GM19455 (cell line): ENCODE results near the gene RASGEF1C.

Source experiments
- ATAC-seq: cut with Tn5 transposase; IDR thresholded peaks from one replicate; pipeline ENCODE4 v1.9.1; 2021; ENCODE audit not compliant: unreplicated experiment

The RASGEF1C gene

DNA sequence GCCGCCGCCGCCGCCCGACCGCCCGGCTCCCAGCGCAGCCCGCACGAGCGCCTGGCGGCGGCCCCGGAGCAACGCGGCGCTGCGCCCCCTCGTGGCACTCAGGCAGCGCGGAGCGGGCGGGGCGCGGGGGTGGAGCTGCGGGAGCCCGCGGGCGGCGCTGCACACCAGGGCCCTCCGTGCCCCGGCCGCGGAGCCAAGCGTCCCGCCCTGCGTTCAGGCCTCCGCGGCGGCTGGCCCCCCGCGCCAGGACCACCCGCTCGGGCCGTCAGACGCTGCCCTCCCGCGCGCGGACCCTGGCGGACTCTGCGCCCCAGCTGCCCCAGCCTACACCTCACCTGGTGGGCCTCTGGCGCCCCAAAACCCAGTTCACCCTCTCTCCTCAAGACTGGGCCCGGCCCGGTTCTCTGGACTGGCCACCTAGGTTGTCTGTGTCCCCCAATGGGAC, at the start of gene RASGEF1C:
TSS of gene RASGEF1C (minus strand) at position 75 of the 445 bp plus-strand sequence. CDS start 71,159 bp downstream, outside the sequence.
- ATAC-seq = no peak

DNA sequence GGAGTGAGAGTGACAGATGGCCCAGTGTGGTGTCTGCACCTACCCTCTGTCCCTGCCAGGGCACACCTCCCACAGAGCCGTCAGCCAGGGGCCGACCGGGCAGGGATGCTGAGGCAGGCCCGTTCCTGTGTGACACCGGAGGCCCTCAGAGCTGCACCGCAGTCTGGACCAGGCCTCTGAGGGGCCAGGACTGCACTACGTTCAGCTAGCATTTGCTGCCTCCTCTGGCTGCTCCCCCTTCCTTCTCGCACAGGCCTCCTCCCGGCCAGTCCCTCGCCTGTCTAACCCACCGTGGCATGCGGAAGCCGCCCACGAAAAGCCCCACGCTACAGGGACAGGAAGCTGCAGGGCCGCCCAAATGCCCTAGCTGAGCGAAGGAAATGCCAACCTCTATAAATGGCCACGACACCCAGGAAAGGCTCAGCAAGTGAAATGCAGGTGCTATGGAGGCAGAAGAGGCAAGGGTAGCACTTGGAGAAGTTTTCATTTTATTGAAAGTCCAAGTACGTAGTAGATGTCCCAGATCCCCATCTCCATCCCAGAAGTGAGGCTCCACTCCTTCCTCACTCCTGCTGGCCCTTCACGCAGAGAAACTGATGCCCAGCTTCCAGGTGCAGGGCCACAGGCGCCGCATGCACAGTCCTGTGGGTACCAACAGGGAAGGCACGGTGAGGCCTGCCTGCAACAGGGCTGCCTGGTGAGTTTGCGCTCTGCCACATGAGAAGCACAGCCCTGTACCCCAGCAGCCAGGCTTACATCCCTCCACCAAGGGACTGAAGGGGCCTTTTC, 44.2 kb upstream of the RASGEF1C start:
- no peak for ATAC-seq

DNA sequence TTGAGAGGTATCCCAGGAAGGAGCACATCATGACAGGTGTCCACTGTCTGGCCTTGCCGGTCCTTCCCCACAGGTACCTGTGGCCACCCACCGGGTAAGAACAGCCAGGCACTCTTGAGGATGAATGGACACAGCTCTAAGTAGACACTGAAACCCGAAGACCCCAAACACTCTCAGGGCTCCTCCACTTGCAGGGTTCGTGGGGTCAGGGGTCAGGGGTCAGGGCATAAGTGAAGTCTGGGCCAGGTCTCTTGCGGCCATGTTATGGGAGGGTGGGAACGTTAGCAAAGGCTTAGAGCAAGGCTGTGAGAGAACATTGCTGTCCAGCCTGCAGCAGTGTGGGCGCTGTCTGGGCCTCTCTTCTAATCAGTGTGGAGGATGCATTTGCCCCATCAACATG, 42.9 kb upstream of the RASGEF1C start:
- ATAC-seq = no peak

DNA sequence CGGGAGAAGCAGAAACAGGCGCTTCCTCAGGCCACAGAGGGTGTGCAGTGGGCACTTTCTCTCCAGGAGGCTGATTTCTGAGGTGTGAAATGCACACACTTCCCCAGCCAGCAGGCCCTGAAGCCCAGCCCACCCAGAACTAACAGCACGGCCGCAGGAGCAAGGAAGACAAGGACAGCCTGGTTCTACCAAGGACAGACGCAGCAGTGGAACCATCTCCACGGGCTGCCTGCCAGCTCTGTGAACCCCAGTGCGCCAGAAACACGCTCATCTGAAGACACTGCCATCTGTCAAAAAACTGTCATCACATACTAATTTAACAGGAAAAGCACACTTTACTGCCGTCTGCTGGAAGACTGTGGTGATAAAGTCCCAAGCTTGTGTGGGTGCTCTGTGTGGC, 42.1 kb upstream of the RASGEF1C start:
- ATAC-seq = no peak

DNA sequence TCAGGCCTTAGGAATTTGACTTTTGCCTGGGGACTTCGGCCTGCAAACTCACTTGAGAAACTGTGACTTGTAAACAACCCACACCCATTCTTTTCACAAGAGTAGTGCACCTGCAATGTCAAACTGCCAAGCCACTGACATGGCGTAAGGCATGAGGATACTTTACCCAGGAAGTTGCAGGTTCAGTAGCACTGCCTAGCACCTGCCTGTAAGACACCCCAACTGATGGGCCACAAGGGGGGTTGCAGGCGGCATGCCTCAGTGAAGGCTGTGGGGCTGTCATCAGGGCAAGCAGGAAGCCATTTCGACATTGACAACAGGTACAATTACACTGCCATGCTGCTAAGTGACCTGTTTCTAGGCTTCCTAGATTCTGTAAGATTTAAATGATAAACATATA, 41.3 kb upstream of the RASGEF1C start:
- ATAC-seq = no peak

DNA sequence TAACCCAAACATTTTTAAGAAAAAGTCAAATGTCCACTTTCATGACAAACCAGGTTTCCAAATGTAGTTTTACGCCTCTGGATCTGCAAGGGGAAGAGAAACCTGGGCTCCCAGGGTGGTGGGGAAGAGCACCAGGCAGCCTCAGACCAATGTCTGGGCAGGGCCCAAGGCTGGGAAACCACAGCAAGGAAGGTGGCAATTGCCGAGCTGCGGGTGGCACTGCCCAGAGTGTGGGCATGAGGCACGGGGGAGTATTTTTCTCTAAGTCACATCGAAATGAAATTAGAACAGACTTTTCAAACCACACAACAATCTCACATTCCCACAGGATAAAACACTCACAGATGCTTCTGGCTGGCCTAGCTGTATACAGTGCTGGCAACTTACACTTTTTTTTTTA, 32.6 kb upstream of the RASGEF1C start:
- no peak for ATAC-seq

DNA sequence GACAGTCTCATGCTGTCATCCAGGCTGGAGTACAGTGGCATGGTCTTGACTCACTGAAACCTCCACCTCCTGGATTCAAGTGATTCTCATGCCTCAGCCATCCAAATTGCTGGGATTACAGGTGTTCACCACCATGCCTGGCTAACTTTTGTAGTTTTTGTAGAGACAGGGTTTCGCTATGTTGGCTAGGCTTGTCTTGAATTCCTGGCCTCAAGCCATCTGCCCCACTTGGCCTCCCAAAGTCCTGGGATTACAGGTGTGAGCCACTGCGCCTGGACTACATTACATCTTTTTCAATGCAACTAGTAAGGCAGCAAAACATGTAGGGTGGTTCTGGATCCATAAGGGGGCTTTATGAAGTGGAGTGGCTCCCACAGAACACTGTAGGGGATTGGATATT, 29.6 kb upstream of the RASGEF1C start:
- no peak for ATAC-seq

DNA sequence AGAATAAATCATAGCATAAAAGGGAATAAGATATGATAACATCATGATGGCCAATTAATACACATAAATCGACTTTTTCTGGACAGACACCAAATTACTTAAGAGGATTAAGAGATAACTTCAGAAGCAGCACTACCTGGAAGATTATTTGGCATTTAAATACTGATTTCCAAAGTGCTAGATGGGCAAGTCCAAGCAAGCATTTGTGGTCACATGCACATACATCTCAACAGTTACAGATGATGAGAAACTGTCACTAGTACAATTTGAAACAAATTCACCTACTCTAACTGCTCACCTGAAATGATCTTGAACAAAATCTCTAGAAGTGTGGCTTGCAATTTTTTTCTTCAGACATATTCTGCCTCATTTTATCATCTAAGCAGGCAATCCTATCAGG, 26.8 kb upstream of the RASGEF1C start:
- ATAC-seq = no peak

DNA sequence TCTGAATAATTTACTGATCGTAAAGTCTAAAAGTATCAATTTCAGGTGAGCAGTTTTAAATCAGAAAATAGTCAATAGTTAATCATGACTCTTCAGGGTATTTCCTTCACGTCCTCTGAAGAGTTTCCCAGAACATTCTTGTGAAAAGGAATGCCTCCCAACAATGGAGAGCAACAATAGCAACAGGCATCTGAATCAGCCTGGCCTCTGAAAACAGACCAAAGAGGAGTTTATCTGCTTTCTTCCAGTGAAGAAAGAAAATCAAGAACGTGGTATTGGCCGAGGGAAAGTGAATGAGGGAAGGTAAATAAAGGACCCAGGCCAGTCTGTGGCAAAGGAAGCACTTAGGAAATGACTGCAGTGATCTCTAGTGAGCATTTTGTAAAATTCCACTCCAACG, 26.1 kb upstream of the RASGEF1C start:
- no peak for ATAC-seq

DNA sequence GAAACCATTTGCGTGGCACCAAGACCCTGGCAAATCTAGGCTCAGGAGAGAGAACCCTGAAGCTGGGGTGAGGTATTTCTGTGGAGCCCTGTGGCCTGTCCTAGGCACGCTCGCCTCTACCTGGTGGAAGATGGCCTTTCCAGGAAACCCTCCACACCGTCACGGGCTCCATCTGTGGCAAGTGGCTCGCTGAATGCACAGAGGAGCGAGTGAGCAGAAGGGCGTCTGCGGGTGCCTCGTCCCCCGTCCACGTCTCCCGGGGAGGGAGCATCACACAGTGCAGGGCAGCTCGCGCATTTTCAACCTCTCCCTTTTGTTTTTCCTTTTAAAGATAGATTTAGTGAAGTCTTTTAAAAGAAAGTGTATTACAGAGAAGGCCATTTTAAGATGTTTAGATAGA, 25.3 kb upstream of the RASGEF1C start:
- no peak for ATAC-seq

DNA sequence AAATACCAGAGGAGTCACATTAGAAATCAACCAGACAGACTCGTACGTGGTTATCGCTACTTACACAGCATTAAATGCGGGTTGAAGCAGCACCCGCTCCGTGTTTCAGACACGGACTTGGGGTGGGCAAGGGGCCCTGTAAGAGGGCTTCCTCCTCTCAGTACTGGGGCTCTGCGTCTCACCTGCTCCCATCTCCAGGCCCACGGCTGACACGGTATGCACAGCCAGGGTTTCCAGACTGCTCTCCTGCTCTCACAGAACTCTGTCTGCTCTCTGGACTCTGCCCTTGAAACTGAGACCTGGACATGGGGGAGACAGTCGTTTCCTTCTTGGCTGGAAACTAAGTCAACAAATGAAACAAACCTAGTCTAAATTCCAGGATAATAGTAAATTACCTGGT, 24.7 kb upstream of the RASGEF1C start:
- no peak for ATAC-seq

DNA sequence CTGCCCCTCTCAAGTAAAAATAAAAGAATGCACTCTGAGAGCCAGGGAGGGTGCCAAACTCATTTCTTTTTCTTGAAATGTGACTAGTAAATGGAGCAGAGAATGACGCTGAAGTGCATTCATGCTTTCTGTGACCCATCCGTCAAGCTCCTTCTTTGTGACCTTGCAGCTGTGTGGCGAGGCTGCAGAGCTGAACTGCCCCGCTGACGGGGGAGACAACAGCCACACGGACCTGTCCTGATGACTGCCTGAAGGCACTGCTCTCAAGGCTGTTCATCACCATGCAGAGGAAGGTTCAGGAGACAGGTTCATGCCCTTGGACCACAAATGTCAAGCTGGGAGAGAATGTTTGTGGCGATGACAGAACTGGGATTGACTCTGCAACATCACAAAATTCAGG, 21.0 kb upstream of the RASGEF1C start:
- no peak for ATAC-seq

DNA sequence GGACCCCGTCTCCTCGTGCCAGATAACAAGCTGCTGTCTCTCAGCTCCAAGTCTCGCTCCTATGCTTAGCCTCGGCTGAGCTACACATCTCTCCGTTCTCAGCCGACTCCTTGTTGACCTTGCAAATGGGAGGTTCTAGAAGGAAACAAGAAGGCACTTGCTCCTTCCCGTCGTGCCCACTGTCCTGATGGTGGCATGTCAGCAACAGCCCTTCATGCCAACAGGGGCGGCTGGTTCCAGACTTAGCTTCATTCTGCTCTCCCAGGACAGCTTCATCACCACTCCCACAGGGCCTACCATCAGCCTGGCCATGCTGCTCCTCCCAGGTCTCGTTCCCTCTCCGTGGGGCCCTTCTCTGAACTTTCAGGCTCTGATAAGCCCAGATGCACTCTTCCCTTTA, 13.0 kb upstream of the RASGEF1C start:
- ATAC-seq = no peak

DNA sequence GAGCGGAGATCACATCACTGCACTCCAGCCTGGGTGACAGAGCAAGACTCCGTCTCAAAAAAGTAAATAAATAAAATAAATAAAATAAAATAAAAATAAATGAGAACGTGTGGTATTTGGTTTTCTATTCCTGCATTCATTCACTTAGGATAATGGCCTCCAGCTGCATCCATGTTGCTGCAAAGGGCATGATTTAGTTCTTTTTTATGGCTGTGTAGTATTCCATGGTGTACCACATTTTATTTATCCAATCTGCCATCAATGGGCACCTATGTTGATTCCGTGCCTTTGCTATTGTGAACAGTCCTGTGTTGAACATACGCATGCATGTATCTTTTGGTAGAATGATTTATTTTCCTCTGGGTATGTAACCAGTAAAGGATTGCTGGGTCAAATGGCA, 8.8 kb upstream of the RASGEF1C start:
- no peak for ATAC-seq

DNA sequence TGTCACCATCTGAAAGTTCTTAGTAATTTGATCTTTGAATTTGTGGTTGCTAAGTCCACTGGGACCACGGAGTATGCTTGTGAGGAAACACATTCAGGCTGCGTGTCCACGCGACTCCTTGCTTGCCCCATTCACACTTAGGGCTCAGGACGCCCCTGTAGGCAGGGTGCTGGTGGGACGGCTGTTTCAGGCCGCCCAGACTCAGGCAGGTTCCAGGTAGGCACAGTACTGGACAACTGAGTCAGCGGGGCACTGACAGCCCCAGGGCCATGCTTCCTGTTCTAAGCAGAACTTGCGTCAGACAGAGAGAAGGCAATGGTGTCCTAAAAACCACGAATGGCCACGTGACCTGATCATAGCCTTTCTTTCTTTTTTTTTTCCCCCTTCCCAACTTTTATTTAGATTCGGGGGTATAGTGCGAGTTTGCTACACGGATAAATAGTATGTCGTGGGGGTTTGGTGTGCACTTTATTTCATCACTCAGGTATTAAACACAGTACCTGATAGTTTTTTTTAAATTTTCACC, 7.7 kb upstream of the RASGEF1C start:
- no peak for ATAC-seq

DNA sequence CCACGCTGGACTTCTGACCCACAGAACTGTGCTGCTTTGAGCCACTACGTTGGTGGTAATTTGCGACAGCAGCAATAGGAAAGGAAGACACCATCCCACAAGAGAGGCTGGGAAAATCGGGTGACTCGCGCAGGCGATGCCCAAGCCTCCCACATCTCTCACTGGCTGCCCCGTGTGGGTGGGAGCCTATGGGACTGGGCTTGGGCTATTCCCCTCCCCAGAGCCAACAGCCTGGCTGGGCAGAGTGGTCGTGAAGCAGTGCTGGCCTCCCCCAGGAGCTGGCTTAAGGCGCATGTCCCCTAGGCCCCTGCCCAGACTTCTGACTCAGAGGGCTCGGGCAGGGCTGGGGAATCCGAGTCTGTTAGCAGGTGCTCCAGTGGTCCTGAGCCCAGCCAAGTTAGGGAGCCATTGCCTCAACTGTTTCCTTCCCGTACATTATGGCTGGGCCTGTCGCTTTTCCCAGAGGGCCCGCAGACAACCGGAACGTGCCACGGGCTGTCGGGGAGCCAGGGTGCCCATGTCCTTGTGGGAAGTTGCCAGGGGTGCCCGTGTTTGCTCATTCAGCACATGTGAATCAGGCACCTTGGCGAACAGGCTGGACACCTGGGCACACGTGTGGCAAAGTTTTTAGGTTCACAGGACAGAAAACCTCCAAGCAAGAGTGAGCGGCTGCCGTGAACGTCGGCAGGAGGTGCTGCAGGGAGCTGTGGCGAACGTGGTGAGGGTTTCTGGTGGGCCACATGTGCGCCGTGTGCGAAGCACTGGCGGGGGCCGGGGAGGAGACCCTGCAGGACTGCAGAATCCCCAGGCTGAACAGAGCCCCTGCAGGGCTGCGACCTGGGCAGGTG, 7.0 kb upstream of the RASGEF1C start:
- ATAC-seq = no peak

DNA sequence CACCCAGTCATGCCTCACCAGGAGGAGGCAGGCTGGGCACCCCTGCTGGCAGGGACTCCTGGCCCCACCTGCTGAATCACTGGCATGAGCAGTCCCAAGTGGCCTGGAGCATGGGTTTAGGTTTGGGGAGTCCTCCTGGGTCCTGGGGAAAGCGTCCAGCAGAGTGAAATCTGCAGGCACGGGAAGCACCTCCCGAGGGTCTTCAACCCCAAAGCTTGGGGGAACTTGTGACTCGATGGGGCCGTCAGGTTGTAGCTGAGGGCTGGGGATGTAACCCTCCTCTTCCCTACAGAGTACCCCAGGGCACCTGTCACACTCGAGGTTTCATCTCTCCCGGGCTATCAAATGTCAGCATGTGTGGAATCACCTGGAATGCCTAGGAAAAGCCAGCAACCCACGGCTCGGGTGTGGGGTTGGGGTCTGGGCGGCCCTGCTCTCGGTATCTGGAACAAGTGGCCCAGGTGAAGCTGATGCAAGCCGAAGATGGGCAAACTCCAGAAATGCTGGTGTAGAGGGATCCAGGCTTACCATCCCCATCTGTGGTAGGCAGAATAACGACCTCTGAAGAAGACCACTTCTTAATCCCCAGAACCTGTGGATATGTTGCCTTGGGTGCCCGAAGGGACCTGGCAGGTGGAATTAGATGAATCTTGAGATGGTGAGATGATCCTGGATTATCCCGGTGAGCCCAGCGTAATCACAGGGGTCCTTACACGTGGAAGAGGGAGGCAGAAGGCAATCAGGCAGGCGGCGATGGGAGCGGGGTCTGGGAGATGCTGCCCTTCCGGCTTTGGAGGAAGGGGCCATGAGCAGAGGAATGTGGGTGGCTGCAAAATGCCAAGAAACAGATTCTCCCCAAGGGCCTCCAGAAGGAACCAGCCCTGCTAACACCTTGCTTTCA, 6.1 kb upstream of the RASGEF1C start:
- ATAC-seq = no peak

DNA sequence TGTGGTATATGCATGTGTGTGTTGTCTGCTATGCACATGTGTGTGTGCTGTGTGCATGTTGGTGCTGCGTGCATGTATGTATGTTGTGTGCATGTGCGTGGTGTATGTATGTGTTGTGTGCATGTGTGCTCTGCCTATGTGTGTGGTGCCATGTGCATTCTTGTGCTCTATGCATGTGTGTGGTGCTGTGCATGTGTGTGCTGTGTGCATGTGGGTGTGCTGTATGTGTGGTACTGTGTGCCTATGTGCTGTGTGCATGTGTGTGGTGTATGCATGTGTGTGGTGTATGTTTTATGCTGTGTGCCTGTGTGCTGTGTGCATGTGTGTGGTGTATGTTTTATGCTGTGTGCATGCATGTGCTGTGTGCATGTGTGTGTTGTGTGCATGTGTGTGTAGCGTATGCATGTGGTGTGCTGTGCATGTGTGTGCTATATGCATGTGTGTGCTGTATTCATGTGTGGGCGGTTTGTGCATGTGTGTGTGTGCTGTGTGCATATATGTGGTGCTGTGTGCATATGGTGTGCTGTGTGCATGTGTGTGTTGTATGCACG, 4.7 kb upstream of the RASGEF1C start:
- ATAC-seq = no peak

DNA sequence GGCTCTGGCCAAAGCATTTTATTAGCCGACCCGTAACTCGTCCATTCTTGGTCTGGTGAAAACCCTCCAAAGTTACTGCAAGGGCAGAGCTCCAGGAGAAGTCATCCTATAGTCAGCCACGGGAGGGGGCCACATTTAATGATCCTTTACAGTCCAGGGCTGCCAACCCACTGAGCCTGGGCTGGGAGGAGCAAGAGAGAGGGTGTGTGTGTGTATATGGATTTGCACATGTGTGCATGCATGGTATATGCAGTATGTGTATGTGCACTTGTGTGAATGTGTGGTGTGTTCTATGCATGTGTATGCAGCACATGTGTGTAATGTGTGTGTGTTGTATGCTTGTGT, 4.2 kb upstream of the RASGEF1C start:
- ATAC-seq = no peak

DNA sequence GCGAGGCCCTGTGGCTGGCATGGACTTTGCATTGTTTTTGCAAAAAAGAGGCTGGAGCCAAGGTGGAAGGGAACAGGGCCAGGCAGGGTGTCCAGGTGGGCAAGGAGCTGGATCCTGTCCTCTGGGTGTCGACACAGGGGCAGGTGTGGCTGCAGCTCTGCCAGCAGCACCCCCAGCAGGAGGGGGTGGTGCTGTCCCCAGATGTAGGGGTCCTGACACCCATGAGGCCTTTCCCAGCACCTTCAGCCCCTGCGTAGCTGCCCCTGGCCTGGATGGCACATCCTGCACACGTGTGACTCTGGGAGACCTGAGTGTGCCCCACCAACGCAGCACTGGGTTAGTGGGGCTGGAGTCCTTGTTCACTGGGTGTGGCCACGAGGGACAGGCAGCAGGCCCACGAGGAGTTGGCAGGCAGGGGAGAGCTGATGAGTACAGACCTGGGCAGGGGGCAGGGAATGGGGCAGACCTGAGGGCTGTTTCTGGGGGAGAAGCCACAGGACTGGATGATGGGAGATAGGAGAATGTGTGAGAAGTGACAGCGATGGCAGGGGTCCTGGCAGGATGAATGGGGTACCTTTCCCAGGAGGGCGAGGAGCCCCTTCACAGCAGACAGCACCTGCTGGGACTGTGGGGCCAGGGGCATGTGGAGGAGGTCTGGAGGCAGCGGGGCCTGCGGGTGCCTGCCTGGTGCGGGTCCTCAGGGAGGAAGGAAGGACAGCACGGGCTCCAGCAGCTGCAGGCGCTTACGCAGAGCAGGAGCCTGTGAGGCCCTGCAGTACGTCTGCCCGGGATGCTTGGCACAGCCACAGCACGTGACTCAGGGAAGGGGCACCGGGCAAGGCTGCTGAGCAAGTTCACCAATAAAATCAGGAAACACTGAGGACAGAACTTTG, 3.6 kb upstream of the RASGEF1C start:
- no peak for ATAC-seq
